ENCODE measurements around the gene REXO4.

Gene REXO4

DNA sequence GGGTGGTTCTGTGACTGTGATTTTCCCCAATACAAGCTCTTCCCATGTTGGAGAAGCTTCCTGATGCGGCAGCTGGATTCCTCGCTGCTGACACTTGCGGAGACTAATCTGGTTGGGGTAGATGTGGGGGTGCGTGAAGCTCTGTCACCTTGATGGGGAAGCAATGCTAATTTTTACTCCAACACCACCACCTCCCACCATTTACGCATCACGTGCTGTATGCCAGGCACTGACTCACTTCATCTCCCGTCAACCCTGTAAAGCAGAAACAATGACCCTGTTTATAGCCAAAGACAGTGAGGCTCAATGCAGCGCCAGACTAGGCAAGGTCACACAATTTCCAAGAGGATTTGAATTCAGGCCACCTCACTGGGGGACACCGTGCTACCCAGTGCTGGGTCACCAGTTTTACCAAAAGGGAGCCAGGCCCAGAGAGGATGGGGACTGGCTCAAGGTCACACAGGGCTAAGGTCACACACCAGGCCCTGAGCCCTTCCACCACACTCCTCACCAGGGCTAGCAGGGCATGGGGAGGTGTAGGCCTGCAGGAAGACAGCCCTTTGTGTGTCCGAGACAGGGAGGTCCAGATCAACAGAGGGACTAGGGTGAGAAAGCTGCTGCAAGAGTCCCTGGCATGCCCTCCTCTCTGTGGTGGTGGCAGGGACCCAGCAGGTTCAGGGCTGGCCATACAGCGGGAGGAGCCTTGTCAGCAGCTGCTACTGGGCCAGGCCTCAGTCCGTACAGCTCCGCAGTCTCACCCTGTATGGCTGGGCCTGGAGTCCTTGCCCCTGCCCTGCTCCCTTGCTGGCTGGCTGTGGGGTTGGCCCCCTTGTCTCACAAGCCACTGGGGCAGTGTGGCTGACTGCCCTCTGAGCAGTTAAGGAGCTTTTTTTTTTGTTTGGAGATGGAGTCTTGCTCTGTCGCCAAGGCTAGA, 38.4 kb downstream of the REXO4 start (continued):
- TF ChIP-seq ZNF394 (tag by site-specific recombination; IDR thresholded peaks at IDR 0.05; ENCODE audit: borderline replicate concordance) (no peak), HOXC10 (CRISPR knock-in tag; IDR thresholded peaks at IDR 0.05) (no peak), YY1 (tag by site-specific recombination; IDR thresholded peaks at IDR 0.05) (no peak), HOXD13 (CRISPR knock-in tag; IDR thresholded peaks at IDR 0.05; ENCODE audit: borderline replicate concordance) (no peak), ZNF843 (tag by site-specific recombination; IDR thresholded peaks at IDR 0.05) (no peak), ZNF354C (tag by site-specific recombination; IDR thresholded peaks at IDR 0.05; ENCODE audit: borderline replicate concordance, low read depth) (no peak)

DNA sequence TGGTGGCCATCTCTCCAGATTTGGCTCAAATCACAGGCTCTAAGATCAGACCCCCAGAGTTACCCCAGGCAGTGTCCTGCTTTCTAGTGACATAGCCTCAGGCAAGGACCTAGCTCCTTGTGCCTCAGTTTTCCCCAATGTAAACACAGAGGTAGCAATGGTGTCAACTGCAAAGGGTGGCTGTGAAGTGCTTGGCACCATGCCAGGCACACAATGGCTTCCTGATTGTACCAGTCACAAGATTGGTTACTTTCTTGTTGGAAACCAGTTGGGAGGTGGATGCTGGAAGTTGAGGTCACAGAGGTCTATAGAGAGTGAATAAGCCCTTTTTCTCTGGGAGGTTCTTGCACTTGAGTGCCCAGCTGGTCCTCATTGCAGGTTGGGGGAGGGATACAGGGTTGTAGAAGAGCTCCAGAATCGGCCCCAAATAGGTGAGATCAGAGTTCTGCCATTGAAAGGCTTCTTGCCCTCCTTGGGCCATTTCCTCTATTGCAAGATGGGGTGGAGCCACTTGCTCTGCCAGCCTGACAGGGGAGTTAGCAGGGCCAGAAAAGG, 39.3 kb downstream of the REXO4 start:
- ChIA-PET POLR2A (interaction anchor here (1.4 to 3.0 kb wide), 4 partner anchors 16 to 31 kb away, joined by 3 to 18 read pairs (median 12); partner anchors contain the start of genes MED22, RPL7A, SURF1 and SURF2), CTCF (interaction anchor here (0.9 to 1.6 kb wide), 5 partner anchors 17 to 108 kb away, joined by 3 to 7 read pairs (median 3); no protein-coding TSS in a partner anchor)
- TF ChIP-seq ZNF341 (tag by site-specific recombination; IDR thresholded peaks at IDR 0.05; ENCODE audit: low read depth), result peak; percentile 53
- TF ChIP-seq ZNF114 (tag by site-specific recombination; IDR thresholded peaks at IDR 0.05), result no peak
- TF ChIP-seq ZNF19 (tag by site-specific recombination; IDR thresholded peaks at IDR 0.05; ENCODE audit: low read depth), result no peak
- TF ChIP-seq, protein P1, sequence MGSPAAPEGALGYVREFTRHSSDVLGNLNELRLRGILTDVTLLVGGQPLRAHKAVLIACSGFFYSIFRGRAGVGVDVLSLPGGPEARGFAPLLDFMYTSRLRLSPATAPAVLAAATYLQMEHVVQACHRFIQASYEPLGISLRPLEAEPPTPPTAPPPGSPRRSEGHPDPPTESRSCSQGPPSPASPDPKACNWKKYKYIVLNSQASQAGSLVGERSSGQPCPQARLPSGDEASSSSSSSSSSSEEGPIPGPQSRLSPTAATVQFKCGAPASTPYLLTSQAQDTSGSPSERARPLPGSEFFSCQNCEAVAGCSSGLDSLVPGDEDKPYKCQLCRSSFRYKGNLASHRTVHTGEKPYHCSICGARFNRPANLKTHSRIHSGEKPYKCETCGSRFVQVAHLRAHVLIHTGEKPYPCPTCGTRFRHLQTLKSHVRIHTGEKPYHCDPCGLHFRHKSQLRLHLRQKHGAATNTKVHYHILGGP (tag by site-specific recombination; IDR thresholded peaks at IDR 0.05), result peak; percentile 50

DNA sequence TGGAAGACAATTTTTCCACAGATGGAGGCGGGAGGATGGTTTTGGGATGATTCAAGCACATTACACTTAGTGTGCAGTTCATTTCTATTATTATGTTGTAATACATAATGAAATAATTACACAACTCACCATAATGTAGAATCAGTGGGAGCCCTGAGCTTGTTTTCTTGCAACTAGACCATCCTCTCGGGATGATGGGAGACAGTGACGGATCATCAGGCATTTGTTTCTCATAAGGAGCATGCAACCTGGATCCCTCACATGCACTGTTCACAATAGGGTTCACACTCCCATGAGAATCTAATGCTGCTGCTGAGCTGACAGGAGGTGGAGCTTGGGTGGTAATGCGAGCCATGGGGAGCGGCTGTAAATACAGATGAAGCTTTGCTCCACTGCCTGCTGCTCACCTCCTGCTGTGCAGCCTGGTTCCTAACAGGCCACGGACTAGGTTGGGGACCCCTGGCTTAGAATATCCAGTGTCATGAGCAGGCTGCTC, 40.0 kb downstream of the REXO4 start:
- Histone ChIP-seq H3K9me3 (ENCODE audit: control insufficient read depth, insufficient read depth, low read depth, low read length) (no peaks in the 10 kb centered on the region), H3K36me3 (ENCODE audit: control insufficient read depth in 2 of 2, insufficient read depth in 1 of 2, low read length in 2 of 2) (peaks cover 7% of the 10 kb centered on the region in 2 experiments; a peak in 2 of 3 replicates), H3K4me3 (ENCODE audit: low read depth, low read length) (no peak overlapping the region), H3K27ac (ENCODE audit: extremely low read depth, low read depth, low read length) (no peak overlapping the region), H3K4me1 (ENCODE audit: control insufficient read depth, insufficient read depth, low read length) (peaks cover 5% of the 10 kb centered on the region)
- POLR2A ChIA-PET, result interaction anchor here (0.9 to 3.0 kb wide), 4 partner anchors 17 to 30 kb away, joined by 3 to 18 read pairs (median 12); partner anchors contain the start of genes MED22, RPL7A, SURF1 and SURF2
- CTCF ChIA-PET, result interaction anchor here (0.7 to 1.6 kb wide), 7 partner anchors 18 to 231 kb away, joined by 3 to 7 read pairs (median 3); partner anchors contain the start of genes SURF1 and SURF2
- TF ChIP-seq KLF1 (tag by site-specific recombination; IDR thresholded peaks at IDR 0.05), result no peak
- no peak for TF ChIP-seq ZNF366 (tag by site-specific recombination; conservative IDR thresholded peaks at IDR 0.05)
- TF ChIP-seq ZBTB17 (tag by site-specific recombination; IDR thresholded peaks at IDR 0.05), result no peak
- TF ChIP-seq, protein P2, sequence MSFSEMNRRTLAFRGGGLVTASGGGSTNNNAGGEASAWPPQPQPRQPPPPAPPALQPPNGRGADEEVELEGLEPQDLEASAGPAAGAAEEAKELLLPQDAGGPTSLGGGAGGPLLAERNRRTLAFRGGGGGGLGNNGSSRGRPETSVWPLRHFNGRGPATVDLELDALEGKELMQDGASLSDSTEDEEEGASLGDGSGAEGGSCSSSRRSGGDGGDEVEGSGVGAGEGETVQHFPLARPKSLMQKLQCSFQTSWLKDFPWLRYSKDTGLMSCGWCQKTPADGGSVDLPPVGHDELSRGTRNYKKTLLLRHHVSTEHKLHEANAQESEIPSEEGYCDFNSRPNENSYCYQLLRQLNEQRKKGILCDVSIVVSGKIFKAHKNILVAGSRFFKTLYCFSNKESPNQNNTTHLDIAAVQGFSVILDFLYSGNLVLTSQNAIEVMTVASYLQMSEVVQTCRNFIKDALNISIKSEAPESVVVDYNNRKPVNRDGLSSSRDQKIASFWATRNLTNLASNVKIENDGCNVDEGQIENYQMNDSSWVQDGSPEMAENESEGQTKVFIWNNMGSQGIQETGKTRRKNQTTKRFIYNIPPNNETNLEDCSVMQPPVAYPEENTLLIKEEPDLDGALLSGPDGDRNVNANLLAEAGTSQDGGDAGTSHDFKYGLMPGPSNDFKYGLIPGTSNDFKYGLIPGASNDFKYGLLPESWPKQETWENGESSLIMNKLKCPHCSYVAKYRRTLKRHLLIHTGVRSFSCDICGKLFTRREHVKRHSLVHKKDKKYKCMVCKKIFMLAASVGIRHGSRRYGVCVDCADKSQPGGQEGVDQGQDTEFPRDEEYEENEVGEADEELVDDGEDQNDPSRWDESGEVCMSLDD (tag by site-specific recombination; IDR thresholded peaks at IDR 0.05), result no peak
- TF ChIP-seq, protein P3, sequence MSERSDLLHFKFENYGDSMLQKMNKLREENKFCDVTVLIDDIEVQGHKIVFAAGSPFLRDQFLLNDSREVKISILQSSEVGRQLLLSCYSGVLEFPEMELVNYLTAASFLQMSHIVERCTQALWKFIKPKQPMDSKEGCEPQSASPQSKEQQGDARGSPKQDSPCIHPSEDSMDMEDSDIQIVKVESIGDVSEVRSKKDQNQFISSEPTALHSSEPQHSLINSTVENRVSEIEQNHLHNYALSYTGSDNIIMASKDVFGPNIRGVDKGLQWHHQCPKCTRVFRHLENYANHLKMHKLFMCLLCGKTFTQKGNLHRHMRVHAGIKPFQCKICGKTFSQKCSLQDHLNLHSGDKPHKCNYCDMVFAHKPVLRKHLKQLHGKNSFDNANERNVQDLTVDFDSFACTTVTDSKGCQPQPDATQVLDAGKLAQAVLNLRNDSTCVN (tag by site-specific recombination; optimal IDR thresholded peaks at IDR 0.05), result peak; percentile 24
- TF ChIP-seq ZNF146 (tag by site-specific recombination; IDR thresholded peaks at IDR 0.05), result no peak
- TF ChIP-seq, protein P4, sequence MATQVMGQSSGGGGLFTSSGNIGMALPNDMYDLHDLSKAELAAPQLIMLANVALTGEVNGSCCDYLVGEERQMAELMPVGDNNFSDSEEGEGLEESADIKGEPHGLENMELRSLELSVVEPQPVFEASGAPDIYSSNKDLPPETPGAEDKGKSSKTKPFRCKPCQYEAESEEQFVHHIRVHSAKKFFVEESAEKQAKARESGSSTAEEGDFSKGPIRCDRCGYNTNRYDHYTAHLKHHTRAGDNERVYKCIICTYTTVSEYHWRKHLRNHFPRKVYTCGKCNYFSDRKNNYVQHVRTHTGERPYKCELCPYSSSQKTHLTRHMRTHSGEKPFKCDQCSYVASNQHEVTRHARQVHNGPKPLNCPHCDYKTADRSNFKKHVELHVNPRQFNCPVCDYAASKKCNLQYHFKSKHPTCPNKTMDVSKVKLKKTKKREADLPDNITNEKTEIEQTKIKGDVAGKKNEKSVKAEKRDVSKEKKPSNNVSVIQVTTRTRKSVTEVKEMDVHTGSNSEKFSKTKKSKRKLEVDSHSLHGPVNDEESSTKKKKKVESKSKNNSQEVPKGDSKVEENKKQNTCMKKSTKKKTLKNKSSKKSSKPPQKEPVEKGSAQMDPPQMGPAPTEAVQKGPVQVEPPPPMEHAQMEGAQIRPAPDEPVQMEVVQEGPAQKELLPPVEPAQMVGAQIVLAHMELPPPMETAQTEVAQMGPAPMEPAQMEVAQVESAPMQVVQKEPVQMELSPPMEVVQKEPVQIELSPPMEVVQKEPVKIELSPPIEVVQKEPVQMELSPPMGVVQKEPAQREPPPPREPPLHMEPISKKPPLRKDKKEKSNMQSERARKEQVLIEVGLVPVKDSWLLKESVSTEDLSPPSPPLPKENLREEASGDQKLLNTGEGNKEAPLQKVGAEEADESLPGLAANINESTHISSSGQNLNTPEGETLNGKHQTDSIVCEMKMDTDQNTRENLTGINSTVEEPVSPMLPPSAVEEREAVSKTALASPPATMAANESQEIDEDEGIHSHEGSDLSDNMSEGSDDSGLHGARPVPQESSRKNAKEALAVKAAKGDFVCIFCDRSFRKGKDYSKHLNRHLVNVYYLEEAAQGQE (tag by site-specific recombination; IDR thresholded peaks at IDR 0.05), result no peak
- no peak for TF ChIP-seq ZNF549 (tag by site-specific recombination; IDR thresholded peaks at IDR 0.05)
- TF ChIP-seq, protein P5, sequence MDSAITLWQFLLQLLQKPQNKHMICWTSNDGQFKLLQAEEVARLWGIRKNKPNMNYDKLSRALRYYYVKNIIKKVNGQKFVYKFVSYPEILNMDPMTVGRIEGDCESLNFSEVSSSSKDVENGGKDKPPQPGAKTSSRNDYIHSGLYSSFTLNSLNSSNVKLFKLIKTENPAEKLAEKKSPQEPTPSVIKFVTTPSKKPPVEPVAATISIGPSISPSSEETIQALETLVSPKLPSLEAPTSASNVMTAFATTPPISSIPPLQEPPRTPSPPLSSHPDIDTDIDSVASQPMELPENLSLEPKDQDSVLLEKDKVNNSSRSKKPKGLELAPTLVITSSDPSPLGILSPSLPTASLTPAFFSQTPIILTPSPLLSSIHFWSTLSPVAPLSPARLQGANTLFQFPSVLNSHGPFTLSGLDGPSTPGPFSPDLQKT (IDR thresholded peaks at IDR 0.05; ENCODE audit: borderline replicate concordance, low read depth, low read length), result no peak
- peak; percentile 81 for TF ChIP-seq GLIS1 (tag by site-specific recombination; IDR thresholded peaks at IDR 0.05)

More for the DNA sequence above, 39.3 kb downstream of the REXO4 start:
- no peaks in the 10 kb centered on the region for H3K9me3 ChIP-seq (ENCODE audit: control insufficient read depth, insufficient read depth, low read depth, low read length)
- H3K36me3 ChIP-seq (ENCODE audit: control insufficient read depth in 2 of 2, insufficient read depth in 1 of 2, low read length in 2 of 2), result peaks cover 0 to 2% of the 10 kb centered on the region in 2 experiments; a peak in 1 of 3 replicates
- no peak overlapping the region for H3K27ac ChIP-seq (ENCODE audit: extremely low read depth, low read depth, low read length)
- H3K4me1 ChIP-seq (ENCODE audit: control insufficient read depth, insufficient read depth, low read length), result peaks cover 5% of the 10 kb centered on the region
- H3K4me3 ChIP-seq (ENCODE audit: low read depth, low read length), result no peak overlapping the region

All from HEK293 (cell line).